ENCODE results near the gene HOXA5.
A peak's percentile ranks its signal among the peaks of the same experiment; 100 is the strongest.

The HOXA5 gene

GRCh38 chr7:27147199-27148030 is 3.9 kb upstream of the HOXA5 start, which contains the start of gene HOXA6:
Gene HOXA6, minus strand, starts transcription at chr7:27147774. Its CDS starts 25 bp downstream, at chr7:27147749.
- peak; percentile 64 for DNase-seq

- DNase-seq: peak; percentile 35
Measured at GRCh38 chr7:27146491-27147198, 3.2 kb upstream of the HOXA5 start.

DNA sequence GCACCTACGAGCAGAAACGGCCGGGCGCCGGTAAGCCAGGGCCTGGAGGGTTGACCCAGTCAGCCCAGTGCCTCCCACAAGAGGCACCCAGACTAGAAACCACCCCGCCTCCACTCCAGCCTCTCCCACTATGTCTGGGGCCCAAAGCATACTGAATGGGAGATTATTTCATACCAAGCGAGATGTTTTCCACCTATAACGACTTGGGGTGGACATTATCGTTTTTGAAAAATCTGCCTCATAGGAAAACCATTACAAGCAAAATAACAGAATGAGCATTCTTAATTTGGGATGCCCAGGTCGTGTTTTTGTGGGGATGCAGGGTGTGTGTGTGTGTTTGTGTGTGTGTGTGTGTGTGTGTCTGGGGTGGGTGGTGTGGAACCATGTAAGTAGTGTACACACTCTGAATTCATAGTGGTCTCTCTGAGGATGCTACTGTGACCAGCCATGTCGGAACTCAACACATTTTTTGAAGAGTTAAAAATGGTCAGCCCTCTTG is 2.5 kb upstream of the HOXA5 start:
- DNase-seq: no peak

- no peak for DNase-seq
Measured at GRCh38 chr7:27145165-27145913, 1.9 kb upstream of the HOXA5 start.

DNA sequence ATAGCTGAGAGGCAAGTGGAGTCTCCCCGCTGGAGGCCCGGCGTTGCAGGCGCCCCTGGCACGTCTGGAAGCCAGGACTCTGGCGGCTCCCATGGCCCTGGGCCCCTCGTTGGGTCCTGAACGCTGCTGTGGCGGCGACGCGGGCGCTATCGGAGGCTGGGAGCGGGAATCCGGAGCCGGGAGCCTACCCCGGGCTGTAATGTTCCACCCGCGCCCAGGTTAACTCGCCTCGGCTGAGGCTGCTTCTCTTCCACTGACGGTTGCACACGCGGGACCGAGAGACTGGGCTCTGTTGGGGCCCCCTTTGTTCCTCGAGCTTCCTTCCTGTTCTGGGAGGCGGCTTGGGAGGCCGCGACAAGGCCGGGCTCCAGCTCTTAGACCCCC is 1.3 kb upstream of the HOXA5 start:
- no peak for DNase-seq

- DNase-seq: no peak
Measured at GRCh38 chr7:27143950-27144780, 684 bp upstream of the HOXA5 start.

- no peak for DNase-seq
Measured at GRCh38 chr7:27142580-27143022, 880 bp downstream of the HOXA5 start.

GRCh38 chr7:27141923-27142579 is 1.4 kb downstream of the HOXA5 start:
- DNase-seq: no peak

DNA sequence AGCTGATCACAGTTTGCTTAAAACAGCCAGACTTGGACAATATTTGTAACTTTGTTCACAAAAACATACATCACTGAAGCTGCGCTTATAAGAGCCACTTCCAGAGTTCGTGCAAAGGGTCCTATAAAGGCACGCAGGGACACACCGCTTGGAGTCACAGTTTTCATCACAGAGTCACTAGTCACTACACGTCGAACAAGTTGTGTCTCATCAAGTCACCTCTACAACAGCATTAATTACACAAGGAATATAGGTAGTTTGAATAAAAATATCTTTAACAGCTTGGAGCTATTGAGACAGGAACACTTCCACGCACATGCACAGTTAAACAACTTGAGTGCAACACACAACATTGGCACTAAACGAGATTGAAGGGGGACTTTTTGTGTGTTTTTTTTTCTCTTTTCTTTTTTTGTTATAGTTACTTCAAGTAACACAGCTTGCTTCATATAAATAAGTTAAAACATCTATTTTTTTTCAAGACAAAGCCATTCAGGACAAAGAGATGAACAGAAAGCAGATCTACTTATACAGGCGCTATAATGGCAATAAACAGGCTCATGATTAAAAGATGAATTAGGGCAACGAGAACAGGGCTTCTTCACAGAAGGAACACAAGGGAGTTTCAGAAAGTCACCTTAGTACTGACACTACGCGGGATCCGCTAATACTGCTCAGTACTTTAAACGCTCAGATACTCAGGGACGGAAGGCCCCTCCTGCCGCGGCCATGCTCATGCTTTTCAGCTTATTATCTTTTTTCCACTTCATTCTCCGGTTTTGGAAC is 2.2 kb downstream of the HOXA5 start:
- DNase-seq: no peak

DNA sequence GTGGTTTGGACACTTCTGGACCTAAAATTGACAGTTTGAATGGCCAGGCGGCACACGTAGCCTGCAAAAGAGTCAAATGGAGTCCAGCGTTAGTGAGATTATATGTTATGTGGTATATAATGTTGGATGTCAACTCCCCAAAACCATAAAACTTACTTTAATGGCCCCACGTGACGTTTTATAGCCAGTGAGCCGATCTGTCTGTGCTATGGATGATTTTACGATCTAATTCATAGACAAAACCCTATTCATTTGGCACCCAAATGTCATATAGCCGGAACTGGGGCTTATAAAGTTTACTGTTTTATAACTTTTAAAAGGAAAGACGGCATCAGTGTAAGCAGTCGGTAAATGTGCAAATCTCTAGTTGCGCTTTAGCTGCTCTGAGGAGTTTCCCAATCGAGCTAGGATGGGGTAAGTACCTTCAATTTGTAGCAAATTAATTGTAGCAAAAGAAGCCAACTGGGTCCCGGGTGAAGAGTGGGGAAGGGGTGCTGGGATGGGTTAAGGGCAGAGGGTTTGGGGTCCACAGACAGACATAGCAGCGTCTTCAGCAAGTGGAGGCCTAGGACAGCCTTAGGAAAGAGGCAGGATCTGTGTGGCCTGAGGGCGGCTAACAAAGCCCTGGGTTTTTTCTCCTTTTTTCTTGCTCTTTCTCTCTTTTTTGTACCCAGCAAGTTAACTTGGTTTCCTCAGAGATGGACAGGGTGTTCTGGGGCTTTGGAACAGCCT is 3.2 kb downstream of the HOXA5 start:
- no peak for DNase-seq

DNA sequence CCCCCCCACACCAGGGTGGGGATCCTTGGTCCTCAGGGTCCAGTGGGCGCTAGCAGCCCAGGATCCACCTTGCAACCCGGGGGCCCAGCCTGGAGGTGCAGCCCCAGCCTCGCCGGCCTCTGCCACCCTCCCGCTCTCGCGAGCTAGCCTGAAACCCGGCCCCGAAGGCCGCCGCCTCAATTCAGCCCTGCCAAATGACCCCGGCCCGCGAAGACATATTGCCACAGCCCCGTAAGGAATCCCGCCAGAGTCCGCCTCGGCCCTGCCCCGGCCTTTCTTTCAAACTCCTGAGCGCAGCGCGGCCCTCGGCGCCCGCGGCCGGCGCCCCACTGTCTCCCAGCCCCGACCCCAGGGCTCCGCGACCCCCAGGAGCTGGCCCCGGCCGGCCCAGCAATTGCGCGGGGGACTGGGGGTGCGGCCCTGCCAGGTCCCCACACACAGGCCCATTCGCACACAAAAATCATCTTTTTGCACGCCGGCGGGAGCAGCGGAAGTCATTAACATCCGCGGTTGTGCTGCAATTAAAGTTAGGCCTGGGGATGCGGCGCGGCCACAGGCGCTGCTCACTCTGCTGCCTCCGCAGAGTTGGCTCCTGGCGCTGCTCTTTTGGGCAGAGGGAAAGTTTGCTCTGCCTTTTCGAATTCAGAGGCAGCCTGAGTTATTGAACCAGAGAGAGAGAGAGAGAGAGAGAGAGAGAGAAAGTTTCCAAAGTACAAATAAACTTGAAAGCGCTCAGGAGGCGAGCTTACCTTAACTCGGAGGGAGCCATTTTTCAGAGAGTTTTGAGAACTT is 4.0 kb downstream of the HOXA5 start:
- no peak for DNase-seq

DNA sequence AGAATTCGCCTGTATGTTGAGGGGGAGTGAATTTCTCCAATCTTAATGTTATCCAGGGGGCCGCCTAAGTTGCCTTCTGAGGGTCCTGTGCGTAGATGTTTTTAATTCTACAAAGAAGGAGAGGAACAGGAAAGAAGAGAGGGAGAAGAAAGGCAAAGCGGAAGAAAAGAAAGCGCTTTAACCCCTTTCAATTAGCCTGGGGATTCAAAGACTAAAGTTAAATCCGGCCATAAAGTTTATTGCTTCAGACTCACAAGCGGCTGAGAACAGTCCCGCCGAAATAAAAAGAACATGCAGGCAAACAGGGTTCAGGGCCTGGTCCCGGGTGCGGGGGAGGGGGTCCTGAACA is 4.5 kb downstream of the HOXA5 start:
- no peak for DNase-seq

- no peak for DNase-seq
Measured at GRCh38 chr7:27138472-27138871, 5.0 kb downstream of the HOXA5 start.

DNA sequence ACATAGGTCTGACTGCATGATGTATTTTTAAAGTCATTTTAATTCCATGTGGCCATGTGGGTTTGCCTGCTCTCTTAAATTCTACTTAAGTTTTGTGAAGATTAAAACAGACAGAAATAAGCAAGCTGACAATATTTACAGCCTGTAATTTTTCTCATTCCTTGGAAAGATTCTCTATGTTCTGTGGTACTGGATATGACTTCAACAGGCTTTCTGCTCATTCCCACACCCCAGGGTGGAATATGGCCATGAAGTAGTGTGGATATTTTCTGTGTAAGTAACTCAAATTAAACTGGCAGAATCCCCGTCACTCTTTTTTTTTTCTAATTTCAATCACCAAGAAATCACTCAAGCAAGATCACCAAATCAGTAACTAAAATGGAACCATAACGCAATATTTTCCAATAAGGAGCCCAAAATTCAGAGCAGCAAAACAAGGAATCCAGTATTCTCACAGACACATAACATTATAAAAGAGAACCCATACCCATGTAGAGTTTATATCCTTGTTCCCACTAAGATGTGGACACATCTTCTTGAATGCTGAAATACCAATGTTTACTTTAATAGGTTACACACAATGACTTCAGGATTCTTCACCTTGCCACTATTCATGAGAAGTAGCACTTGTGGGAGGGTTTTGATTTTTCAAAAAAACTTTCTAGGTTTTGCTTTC is 5.7 kb downstream of the HOXA5 start:
- DNase-seq: no peak

DNA sequence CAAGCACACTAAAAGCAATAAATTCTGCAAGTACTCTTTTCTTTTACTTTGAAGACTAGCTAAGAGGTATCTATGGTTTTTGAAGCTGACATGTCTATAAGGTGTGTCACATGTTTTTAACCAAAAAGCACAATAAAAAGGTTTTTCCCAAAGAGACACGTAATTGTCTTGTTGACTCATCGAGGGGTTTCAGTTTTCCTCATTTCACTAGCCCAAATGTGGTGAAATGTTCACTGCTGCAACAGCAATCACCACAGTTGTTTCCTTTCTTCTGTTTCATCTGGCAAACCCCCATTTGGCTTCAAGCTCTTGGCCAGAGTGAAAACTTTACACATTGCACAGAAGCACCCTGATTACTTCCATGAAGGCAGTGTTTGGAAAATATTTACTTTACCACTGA is 9.1 kb downstream of the HOXA5 start:
- DNase-seq: no peak

DNA sequence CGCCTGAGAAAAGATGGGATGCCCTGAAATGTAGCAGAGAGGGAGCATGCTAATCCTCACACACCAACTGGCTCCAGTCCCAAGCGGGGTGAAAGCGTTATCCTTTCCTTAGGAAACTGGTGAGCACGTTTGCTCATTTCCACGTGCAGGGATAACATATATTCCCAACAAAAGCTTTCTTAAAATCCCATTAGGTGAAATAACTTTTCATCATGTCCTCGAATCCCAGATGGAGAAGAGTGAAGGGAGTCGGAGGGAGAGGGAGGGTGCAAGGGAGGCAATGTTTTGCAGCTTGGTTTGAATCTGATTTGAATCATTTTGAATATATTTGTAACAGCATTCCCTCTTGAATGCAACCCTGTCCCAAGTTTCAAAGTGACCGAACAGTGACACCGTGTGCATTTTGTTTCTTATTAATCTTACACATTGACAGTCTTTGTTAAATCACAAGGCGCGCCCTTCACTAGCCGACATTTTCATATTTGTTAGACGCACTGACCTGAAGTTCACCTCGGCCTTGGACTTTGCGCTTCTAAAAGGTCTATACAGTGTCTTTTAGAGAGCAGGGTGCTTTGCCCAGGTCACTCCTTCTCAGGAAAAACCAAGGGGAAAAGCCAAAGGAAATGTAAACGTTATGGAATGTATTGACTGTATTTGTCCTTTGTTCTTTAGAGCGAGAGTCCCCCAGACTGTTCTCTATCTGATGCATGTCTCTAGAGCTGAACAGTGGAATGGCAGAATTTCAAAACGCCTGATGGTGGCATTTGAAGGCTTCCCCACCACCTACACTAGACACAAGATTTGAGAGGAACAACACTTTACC is 9.9 kb downstream of the HOXA5 start:
- DNase-seq: no peak

DNA sequence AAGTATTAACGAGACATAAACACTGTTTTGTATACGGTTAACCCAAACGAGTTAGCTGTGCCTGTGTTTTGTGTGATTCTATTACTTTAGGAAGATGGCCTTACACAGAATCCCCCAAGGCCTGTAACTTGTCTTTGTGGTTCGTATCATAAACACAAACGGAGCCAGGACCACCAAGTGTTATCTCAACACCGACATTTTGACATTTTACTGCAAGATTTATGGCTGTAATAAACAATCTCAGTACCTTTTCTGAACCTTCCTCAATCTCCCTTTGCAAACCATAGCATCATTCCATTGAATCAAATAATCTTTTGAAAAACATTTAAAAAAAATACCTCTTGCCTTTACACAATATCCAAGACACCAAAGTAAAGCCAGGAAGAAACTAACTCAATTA is 10.5 kb downstream of the HOXA5 start:
- no peak for DNase-seq

DNA sequence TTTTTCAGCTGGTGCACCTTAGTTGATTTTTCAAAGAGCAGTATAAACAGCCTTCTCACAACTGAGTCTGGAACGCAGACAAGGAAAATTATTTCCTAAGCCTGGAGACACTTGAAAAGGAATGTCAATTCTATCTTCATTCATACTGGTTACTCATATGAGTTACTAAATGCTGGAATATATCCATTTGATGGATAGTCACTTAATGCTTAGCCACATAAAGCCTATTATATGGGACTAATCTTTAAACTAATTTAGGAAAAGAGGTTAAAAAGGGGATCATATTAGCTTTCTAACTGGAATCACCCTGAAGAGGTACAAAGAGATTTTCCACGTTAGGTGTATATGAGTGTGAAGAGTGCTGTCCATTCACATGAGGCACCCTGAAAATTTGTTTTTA is 11.3 kb downstream of the HOXA5 start:
- no peak for DNase-seq

Measured in NCI-H146 (cell line).